GM18867 (cell line): ENCODE results near the gene IFNGR2.
"Not testable (repeated sequence)": the region's sequence is repeated elsewhere in the genome, so short reads cannot be mapped to it uniquely, and the experiment has no call there.

Experiments used
- ATAC-seq: cut with Tn5 transposase; IDR thresholded peaks from one replicate; pipeline ENCODE4 v1.9.1; 2021; ENCODE audit warnings: mild to moderate bottlenecking, moderate library complexity; ENCODE audit not compliant: unreplicated experiment

Gene IFNGR2

GRCh38 chr21:33375101-33375644, 28.0 kb upstream of the IFNGR2 start:
- ATAC-seq: no peak

GRCh38 chr21:33377221-33377920, 25.8 kb upstream of the IFNGR2 start:
- ATAC-seq: no peak

- ATAC-seq: no peak
These were observed 25.1 kb upstream of the IFNGR2 start for GRCh38 chr21:33378081-33378480.

- not testable (repeated sequence) for ATAC-seq
These were observed 23.3 kb upstream of the IFNGR2 start for GRCh38 chr21:33379934-33380333.

GRCh38 chr21:33380483-33380998, 22.7 kb upstream of the IFNGR2 start:
- peak; percentile 57 for ATAC-seq

- ATAC-seq: not testable (repeated sequence)
These were observed 21.8 kb upstream of the IFNGR2 start for GRCh38 chr21:33381381-33381780.

GRCh38 chr21:33383056-33383888, 19.9 kb upstream of the IFNGR2 start:
- ATAC-seq: peak; percentile 64

- peak; percentile 60 for ATAC-seq
These were observed 18.3 kb upstream of the IFNGR2 start for GRCh38 chr21:33384841-33385331.

GRCh38 chr21:33386222-33386784, 16.9 kb upstream of the IFNGR2 start:
- no peak for ATAC-seq

- ATAC-seq: no peak
These were observed 15.9 kb upstream of the IFNGR2 start for GRCh38 chr21:33387294-33387693.

GRCh38 chr21:33388188-33388587, 15.0 kb upstream of the IFNGR2 start:
- no peak for ATAC-seq

- ATAC-seq: no peak
These were observed 12.7 kb upstream of the IFNGR2 start for GRCh38 chr21:33390479-33390878.

- no peak for ATAC-seq
These were observed 11.6 kb upstream of the IFNGR2 start for GRCh38 chr21:33391656-33392055.

- ATAC-seq: no peak
These were observed 10.8 kb upstream of the IFNGR2 start for GRCh38 chr21:33392284-33392985.

- no peak for ATAC-seq
These were observed 9.9 kb upstream of the IFNGR2 start for GRCh38 chr21:33393348-33393747.

GRCh38 chr21:33394260-33394659, 9.0 kb upstream of the IFNGR2 start:
- ATAC-seq: no peak

- ATAC-seq: no peak
These were observed 7.3 kb upstream of the IFNGR2 start for GRCh38 chr21:33395891-33396331.

- no peak for ATAC-seq
These were observed 6.8 kb upstream of the IFNGR2 start for GRCh38 chr21:33396436-33396835.

GRCh38 chr21:33396951-33397350, 6.3 kb upstream of the IFNGR2 start:
- no peak for ATAC-seq

- no peak for ATAC-seq
These were observed 5.5 kb upstream of the IFNGR2 start for GRCh38 chr21:33397717-33398116.
